SH-SY5Y (cell line): ENCODE data around the gene HAVCR2.

ENCODE experiments used
- GATA2 ChIP-seq: IDR thresholded peaks from 2 replicates; pipeline ENCODE4 v1.6.1; 2011; ENCODE audit warnings: mild to moderate bottlenecking, low read depth, low read length
- GATA3 ChIP-seq: IDR thresholded peaks from 2 replicates; pipeline ENCODE4 v1.6.1; 2011; ENCODE audit warnings: low read depth, mild to moderate bottlenecking, low read length, moderate library complexity

DNA sequence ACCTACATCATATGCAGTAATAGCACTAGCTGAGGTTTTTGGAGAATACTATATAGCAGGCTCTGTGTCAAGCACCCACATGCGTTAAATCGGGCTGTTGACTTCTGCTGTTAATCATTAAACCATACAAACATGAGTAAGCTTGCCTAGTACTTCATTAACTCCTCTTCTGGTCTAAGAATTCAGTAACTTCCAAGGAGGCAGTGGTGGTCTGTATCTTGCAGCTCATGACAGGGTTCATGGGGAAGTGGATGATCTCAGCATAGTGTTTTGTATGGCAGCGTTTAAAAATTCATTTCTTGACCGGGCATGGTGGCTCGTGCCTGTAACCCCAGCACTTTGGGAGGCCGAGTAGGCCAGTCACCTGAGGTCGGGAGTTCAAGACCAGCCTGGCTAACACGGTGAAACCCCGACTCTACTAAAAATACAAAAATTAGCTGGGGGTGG, 49.7 kb downstream of the HAVCR2 start, which contains the start of gene HAVCR1:
- TF ChIP-seq GATA2 (no peak), GATA3 (no peak)
